Middle frontal gyrus (tissue), 1 donor: ENCODE data around the gene SAP130.

Experiments
- DNase-seq: peaks from one replicate; pipeline ENCODE4 v3.0.0-alpha.2; 2015; ENCODE audit warnings: low spot score; ENCODE audit errors: extremely low spot score

SAP130 gene

GRCh38 chr2:127897531-127898211 lies 130.2 kb downstream of the SAP130 start:
- no peak for DNase-seq

- no peak for DNase-seq
Observed at GRCh38 chr2:127893494-127893893, 134.4 kb downstream of the SAP130 start.

- no peak for DNase-seq
Observed at GRCh38 chr2:127893033-127893432, 134.8 kb downstream of the SAP130 start.

- no peak for DNase-seq
Observed at GRCh38 chr2:127891811-127892210, 136.0 kb downstream of the SAP130 start.
